ENCODE measurements around the gene KY.

Gene KY

GRCh38 chr3:134646086-134646485, 4.7 kb downstream of the KY start:
- no peak for DNase-seq (ENCODE audit: low read depth, low spot score)

GRCh38 chr3:134645515-134645914, 5.3 kb downstream of the KY start:
- DNase-seq (ENCODE audit: low read depth, low spot score): no peak

- DNase-seq (ENCODE audit: low read depth, low spot score): no peak
These were observed 5.9 kb downstream of the KY start for GRCh38 chr3:134644731-134645514.

GRCh38 chr3:134643150-134643675, 7.6 kb downstream of the KY start:
- DNase-seq (ENCODE audit: low read depth, low spot score): no peak

GRCh38 chr3:134642445-134643149, 8.2 kb downstream of the KY start:
- DNase-seq (ENCODE audit: low read depth, low spot score): no peak

GRCh38 chr3:134641671-134642300, 9.0 kb downstream of the KY start:
- DNase-seq (ENCODE audit: low read depth, low spot score): no peak

GRCh38 chr3:134640872-134641470, 9.9 kb downstream of the KY start:
- DNase-seq (ENCODE audit: low read depth, low spot score): no peak

- DNase-seq (ENCODE audit: low read depth, low spot score): no peak
These were observed 10.4 kb downstream of the KY start for GRCh38 chr3:134640378-134640777.

- DNase-seq (ENCODE audit: low read depth, low spot score): no peak
These were observed 12.3 kb downstream of the KY start for GRCh38 chr3:134638385-134639030.

GRCh38 chr3:134636406-134636805, 14.4 kb downstream of the KY start:
- DNase-seq (ENCODE audit: low read depth, low spot score): no peak

- no peak for DNase-seq (ENCODE audit: low read depth, low spot score)
These were observed 20.3 kb downstream of the KY start for GRCh38 chr3:134630506-134630905.

GRCh38 chr3:134628884-134629283, 21.9 kb downstream of the KY start:
- DNase-seq (ENCODE audit: low read depth, low spot score): no peak

GRCh38 chr3:134627831-134628230, 23.0 kb downstream of the KY start:
- no peak for DNase-seq (ENCODE audit: low read depth, low spot score)

GRCh38 chr3:134625885-134626741, 24.7 kb downstream of the KY start:
- no peak for DNase-seq (ENCODE audit: low read depth, low spot score)

GRCh38 chr3:134625462-134625861, 25.4 kb downstream of the KY start:
- no peak for DNase-seq (ENCODE audit: low read depth, low spot score)

- DNase-seq (ENCODE audit: low read depth, low spot score): no peak
These were observed 26.1 kb downstream of the KY start for GRCh38 chr3:134624537-134625287.

- no peak for DNase-seq (ENCODE audit: low read depth, low spot score)
These were observed 27.1 kb downstream of the KY start for GRCh38 chr3:134623615-134624245.

GRCh38 chr3:134622806-134623365, 27.9 kb downstream of the KY start:
- no peak for DNase-seq (ENCODE audit: low read depth, low spot score)

- no peak for DNase-seq (ENCODE audit: low read depth, low spot score)
These were observed 29.0 kb downstream of the KY start for GRCh38 chr3:134621854-134622253.
